ENCODE results near the gene UBALD1.
A peak's percentile ranks its signal among the peaks of the same experiment; 100 is the strongest.

Gene UBALD1

GRCh38 chr16:4613636-4614570 lies 785 bp downstream of the UBALD1 start:
- peak; percentile 10 to 20 for DNase-seq

- no peak for DNase-seq
Measured at GRCh38 chr16:4612977-4613635, 1.6 kb downstream of the UBALD1 start.

DNA sequence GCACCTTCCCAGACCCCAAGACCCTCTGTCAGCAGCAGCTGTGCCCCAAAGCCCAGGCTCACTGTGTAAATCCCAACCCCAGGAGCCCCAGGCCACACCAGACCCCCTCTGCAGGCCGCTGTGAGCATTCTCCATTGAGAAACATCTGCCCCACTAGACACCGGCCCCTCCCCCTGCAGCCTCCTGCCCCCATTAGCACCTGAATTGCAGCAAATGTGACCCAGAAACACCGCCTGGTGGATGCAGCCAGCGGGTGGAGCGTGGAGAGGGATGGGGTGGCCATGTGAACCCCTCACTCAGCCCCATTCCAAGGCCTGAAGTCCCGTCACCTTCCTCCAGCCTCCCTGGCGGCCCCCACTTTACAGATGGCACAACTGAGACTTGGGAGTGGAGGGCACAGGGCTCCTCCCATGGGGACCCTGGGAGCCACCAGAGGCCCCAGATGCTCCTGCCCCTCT lies 2.2 kb downstream of the UBALD1 start:
- DNase-seq = no peak

GRCh38 chr16:4611337-4612021 lies 3.2 kb downstream of the UBALD1 start:
- DNase-seq = no peak

- DNase-seq = no peak
Measured at GRCh38 chr16:4610011-4611005, 4.4 kb downstream of the UBALD1 start.

GRCh38 chr16:4609200-4610010 lies 5.3 kb downstream of the UBALD1 start:
- no peak for DNase-seq

GRCh38 chr16:4608704-4608980 lies 6.0 kb downstream of the UBALD1 start:
- DNase-seq = no peak

DNA sequence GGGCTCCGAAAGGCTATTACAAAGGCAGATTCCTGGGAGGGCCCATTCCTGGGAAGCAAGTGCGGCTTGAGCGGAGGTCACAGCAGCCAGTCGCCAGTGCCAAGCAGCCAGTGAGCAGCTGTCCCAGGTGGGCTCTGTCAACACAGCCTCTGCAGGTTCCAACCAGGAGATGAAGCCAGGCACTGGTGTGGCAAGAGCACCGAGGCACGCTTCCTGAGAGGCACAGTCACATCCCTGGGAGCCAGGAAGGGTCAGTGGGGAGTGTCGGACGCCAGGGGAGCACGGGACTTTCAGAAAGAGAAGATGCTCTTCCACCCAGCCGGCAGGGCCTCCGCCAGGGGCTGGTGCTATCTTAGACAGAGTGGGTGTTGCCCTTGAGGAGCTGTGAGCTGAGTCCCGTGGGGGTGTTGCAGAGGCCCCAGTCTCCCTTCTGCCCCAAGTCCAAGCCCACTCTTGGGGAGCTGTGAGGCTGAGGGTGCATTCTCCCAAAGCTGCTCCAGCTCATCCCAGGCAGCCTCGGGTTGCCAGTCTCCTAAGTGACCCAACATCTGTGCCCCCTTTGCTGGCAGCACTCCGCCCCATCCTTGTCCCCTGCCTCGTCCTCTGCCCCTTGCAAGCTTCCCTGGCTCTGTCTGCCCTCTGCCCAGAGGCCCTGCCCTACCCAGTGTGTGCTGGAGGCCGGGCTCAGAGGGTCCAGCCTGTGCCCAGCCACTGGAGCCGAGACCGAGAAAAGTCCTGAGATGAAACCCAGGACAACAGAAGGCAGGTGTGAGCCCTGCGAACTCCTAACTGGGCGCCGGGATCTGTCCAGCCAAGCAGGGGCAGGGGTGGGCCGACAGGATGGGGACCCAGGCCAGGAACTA lies 6.6 kb downstream of the UBALD1 start:
- DNase-seq = no peak

DNA sequence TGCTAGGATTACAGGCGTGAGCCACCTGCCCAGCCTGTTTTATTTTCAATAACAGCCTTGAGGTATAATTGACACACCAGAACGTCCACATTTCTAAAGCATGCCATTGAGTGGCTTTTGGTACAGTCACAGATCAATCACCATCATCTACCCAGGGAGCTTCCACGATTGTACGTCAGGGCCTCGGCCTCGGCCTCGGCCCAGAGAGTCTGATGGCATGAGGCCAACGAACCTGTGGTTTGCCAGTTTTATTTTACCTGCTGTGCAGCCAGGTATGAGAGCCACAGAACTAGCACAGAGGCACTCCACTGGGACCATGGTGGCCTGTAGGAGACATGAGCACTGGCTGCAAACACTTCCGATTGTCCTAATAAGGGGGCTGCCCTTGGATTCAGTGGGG lies 8.3 kb downstream of the UBALD1 start:
- DNase-seq = no peak

DNA sequence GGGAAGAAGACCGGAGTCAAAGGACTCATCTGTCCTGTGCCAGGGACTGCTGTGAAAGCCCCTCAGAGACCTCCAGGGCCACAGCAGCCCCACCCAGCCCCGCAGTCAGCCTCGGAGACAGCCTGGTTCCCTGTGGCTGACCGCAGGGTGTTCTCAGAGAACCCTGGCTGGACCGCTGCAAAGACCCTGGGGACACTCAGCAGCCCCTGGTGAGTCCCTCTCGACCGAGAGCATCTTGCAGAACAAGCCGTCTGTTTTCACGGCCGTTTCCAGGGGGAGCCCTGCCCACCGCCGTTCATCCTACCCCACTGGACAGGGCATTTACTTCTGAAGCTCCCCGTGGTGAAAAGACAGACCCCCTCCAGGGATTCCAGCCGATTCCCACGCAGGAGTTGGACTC lies 10.3 kb downstream of the UBALD1 start:
- no peak for DNase-seq

DNA sequence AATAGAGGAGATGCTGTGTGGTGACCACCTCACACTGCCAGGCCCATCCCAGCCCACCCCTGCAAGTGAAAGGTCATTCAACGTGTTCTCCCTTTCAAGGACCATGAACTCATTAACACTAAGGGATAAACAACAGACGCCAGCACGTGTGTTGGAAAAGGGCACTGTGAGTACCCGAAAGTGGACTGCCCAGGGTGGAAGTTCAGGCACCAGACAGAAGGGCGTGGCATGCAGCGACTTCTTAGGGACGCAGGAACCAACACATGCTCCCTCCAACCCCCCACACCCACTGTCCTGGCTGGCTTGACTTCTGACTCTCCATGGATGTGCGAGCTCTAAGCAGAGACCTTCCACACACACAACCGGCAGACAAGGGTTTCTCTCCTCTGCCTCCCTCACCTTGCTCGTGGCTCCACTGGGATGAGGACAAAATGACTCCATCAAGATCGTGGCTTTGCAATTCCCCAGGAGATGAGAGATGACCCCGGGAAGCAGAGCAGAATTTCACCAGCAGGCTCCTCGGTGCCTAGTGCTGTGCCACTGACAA lies 11.0 kb downstream of the UBALD1 start:
- no peak for DNase-seq

GRCh38 chr16:4602331-4602730 lies 12.4 kb downstream of the UBALD1 start:
- no peak for DNase-seq

DNA sequence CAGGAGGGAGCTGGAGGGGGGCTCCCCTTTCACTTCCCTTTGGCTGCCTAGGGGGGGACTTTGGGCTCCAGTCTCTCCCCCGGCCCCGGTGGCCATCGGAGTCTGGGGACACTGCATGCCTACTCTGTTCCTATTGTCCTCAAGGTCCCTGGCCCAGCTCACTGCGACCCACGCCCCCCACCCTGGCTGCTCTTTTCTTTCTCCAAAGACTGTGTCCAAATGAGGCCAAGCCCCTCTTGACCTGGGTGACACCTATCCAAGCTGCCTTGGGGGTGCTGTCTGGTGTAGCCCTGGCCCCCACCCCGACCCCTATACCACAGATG lies 12.9 kb downstream of the UBALD1 start:
- DNase-seq = no peak

GRCh38 chr16:4601036-4601863 lies 13.4 kb downstream of the UBALD1 start:
- no peak for DNase-seq

- no peak for DNase-seq
Measured at GRCh38 chr16:4599545-4599944, 15.1 kb downstream of the UBALD1 start.

DNA sequence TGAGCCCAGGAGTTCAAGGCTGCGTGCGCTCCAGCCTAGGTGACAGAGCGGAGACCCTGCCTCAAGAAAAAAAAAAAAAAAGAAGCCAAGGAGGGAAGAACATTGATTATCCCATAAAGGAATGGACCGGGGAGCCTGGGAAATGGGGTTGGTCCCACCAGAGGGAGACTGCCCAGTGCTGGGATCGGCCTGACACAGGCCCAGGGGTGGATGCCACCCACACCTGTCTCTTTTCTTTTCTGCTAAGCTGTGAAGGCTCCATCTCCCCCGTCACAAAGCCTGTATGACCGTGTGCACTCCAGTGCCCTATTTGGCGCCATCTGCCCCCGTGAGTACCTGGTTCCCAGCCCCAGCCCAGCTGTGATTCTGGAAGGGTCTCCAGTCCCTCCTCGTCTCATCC lies 15.7 kb downstream of the UBALD1 start:
- DNase-seq = no peak

DNA sequence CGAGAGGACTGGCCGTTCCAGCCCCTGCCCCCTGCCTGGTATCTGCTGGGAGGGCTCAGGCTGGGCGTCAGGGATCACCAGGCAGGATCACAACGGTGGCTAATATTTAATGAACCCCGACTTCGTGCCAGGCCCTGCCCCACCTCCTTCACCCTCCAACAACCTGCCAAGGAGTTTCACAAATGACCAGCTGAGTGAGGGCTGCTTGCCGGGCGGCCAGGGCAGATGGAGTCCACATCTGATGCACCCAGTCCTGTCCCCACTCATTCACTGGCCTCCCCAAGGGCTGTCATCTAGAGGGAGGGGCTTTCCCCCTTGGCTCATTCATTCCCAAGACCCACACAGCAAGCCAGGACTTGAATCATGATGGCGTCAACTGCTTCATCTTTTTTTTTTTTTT lies 17.5 kb downstream of the UBALD1 start:
- DNase-seq = no peak

DNA sequence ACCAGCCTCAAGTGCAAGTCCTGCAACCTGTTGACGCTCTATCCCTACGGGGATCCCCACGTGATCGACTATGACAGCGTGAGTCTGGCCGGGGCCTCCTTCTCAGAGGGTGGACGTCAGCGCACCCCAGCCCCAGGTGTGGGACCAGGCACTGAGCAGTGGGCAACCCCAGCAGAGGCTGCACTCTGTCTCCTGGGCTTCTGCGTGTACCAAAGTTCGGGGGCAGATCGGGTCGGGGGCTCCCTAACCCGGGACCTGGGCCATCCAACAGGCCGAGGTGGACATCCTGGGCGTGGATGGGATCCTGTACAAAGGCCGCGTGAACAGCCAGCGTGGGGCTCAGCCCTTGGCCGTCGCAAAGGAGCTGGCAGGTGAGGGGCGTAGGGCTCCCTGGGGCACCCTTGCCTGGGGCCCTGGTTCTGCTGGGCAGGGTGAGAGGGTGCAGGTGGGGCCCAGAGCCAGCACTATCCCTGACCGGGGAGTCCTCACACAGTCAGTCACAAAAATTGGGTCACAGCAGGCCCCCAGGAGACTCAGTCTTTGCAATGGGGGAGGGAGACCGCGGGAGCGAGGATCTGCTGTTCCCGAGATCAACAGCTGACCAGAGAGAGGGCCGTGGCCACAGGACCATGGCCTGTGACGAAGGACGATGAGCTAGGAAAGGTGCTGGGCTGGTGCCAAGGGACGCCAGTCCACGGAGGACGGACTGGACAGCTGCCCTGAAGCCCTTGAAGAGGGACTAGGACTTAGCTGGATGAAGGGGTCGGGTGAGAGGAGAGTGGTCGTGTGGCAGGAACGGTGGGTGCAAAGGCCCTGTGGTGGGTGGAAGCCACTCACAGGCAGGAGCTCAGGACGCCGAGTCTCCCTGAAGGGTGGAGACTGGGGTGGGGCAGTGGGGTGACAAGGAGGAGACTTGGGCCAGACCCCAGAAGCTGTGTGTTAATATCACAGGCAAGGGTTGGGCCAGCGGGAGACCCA lies 20.0 kb downstream of the UBALD1 start:
- no peak for DNase-seq
